OCI-LY3 (cell line): ENCODE data around the gene MRPL55.

Experiments
- H2AFZ ChIP-seq: fragments of 200-600, 300-600 bp; shearing (Covaris generic); 2 replicates; pipeline ENCODE4 v1.6.0; 2014; ENCODE audit warnings: antibody characterized with exemption, low read depth, low read length
- H3K27ac ChIP-seq: fragments of 200-600, 300-600 bp; sonication (generic); 2 replicates; pipeline ENCODE4 v1.5.1; 2014; ENCODE audit warnings: mild to moderate bottlenecking, low read length, moderate library complexity, mixed read lengths
- H3K27me3 ChIP-seq: fragments of 200-600, 300-600 bp; sonication (generic); 2 replicates; pipeline ENCODE4 v1.6.1; 2014; ENCODE audit warnings: low read depth, low read length, mixed read lengths
- H3K36me3 ChIP-seq: fragments of 200-600, 300-600 bp; sonication (generic); replicated peaks from 2 replicates; pipeline ENCODE3; 2014; ENCODE audit warnings: low read depth, low read length, mixed read lengths
- H3K4me1 ChIP-seq: fragments of 300-600, 200-600 bp; sonication (generic); 2 replicates; pipeline ENCODE4 v1.6.1; 2014; ENCODE audit warnings: low read length, mixed read lengths
- H3K4me2 ChIP-seq: fragments of 200-600, 300-600 bp; sonication (generic); 2 replicates; pipeline ENCODE4 v1.6.1; 2014; ENCODE audit warnings: low read length, mixed read lengths
- H3K4me3 ChIP-seq: fragments of 300-600, 200-600 bp; sonication (generic); 2 replicates; pipeline ENCODE4 v1.5.1; 2014; ENCODE audit warnings: antibody characterized with exemption, mild to moderate bottlenecking, low read length, moderate library complexity
- H3K79me2 ChIP-seq: fragments of 300-600, 200-600 bp; shearing (Covaris generic); 2 replicates; pipeline ENCODE4 v1.6.1; 2014; ENCODE audit warnings: mild to moderate bottlenecking, low read length, mixed read lengths
- H3K9ac ChIP-seq: fragments of 300-600, 200-600 bp; shearing (Covaris generic); 2 replicates; pipeline ENCODE4 v1.6.0; 2014; ENCODE audit warnings: mild to moderate bottlenecking, low read length, moderate library complexity
- H3K9me3 ChIP-seq: fragments of 200-600, 300-600 bp; shearing (Covaris generic); 2 replicates; pipeline ENCODE4 v1.6.1; 2014; ENCODE audit warnings: low read length, mixed read lengths; ENCODE audit not compliant: insufficient read depth
- H4K20me1 ChIP-seq: fragments of 200-600, 300-600 bp; sonication (generic); 2 replicates; pipeline ENCODE4 v1.6.1; 2016; ENCODE audit warnings: low read length, mixed read lengths; ENCODE audit not compliant: insufficient read depth
- EZH2phosphoT487 ChIP-seq: fragments of 200-600 bp; shearing (Covaris generic); IDR thresholded peaks from 2 replicates; pipeline ENCODE4 v1.6.1; 2018; ENCODE audit warnings: antibody characterized with exemption, mixed run types, low read depth
- TF ChIP-seq, protein P1 (sequence below): fragments of 200-600, 300-600 bp; sonication (generic); IDR thresholded peaks from 2 replicates; pipeline ENCODE4 v1.5.1; 2014; ENCODE audit warnings: antibody characterized with exemption, low read length, low read depth

The MRPL55 gene

DNA sequence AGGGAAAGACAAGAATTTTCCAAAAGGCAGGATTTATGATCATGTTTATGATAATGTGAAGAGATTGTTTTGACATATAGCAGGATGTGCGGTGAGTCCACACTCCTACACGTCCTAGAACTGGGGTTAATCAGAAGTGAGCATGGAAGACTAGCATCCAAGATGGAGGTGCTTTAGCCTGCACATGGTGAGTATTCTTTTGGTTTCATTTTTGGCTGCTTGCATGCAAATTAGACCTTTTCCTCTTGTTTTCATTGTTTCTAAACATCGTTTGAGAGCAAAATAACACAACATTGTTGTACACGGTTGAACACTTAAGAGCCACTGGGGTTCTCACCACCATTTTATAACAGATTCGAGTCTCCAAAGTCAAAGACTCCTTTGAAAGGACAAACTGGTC is 16.1 kb upstream of the MRPL55 start:
- Histone ChIP-seq H2AFZ (no peak overlapping the region), H3K36me3 (no peaks in the 10 kb centered on the region), H3K79me2 (no peaks in the 10 kb centered on the region), H3K4me3 (no peak overlapping the region), H4K20me1 (no peaks in the 10 kb centered on the region), H3K4me2 (no peak overlapping the region), H3K9ac (no peak overlapping the region), H3K9me3 (no peaks in the 10 kb centered on the region), H3K27me3 (no peaks in the 10 kb centered on the region; the same call in 1 of the 2 replicates), H3K27ac (no peak overlapping the region), H3K4me1 (peaks cover 5% of the 10 kb centered on the region; the same call in 1 of the 2 replicates)
- TF ChIP-seq EZH2phosphoT487 = no peak
- TF ChIP-seq, protein P1, sequence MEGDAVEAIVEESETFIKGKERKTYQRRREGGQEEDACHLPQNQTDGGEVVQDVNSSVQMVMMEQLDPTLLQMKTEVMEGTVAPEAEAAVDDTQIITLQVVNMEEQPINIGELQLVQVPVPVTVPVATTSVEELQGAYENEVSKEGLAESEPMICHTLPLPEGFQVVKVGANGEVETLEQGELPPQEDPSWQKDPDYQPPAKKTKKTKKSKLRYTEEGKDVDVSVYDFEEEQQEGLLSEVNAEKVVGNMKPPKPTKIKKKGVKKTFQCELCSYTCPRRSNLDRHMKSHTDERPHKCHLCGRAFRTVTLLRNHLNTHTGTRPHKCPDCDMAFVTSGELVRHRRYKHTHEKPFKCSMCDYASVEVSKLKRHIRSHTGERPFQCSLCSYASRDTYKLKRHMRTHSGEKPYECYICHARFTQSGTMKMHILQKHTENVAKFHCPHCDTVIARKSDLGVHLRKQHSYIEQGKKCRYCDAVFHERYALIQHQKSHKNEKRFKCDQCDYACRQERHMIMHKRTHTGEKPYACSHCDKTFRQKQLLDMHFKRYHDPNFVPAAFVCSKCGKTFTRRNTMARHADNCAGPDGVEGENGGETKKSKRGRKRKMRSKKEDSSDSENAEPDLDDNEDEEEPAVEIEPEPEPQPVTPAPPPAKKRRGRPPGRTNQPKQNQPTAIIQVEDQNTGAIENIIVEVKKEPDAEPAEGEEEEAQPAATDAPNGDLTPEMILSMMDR = no peak

DNA sequence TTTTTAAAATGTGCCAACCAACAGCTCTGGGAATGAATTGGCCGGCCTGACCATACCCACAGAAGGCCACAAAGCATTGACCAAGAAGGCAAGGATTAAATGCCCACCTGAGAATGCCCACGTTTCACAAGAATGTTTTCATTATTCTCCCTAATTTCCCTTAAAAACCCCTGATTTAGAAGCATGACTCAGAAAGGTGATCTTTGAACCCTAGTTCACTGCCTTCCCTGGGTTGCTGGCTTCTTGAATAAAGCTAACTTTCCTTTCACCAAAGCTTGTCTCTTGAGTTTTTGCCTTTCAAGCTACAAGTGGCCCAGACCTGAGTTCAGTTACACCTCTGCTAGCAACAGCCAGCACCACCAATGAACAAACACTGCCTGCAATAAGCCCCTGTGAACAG is 14.4 kb upstream of the MRPL55 start:
- no peak for TF ChIP-seq EZH2phosphoT487
- TF ChIP-seq, protein P1 = no peak
- Histone ChIP-seq H3K79me2 (no peaks in the 10 kb centered on the region), H3K27ac (no peak overlapping the region), H3K9me3 (0 out of 2 replicates have a peak, but pooled peaks cover 1% of the 10 kb centered on the region), H3K9ac (no peak overlapping the region), H3K4me3 (no peak overlapping the region), H3K4me2 (no peak overlapping the region), H3K27me3 (no peaks in the 10 kb centered on the region; the same call in 1 of the 2 replicates), H3K4me1 (peaks cover 5% of the 10 kb centered on the region; the same call in 1 of the 2 replicates), H3K36me3 (no peaks in the 10 kb centered on the region), H4K20me1 (no peaks in the 10 kb centered on the region), H2AFZ (no peak overlapping the region)

DNA sequence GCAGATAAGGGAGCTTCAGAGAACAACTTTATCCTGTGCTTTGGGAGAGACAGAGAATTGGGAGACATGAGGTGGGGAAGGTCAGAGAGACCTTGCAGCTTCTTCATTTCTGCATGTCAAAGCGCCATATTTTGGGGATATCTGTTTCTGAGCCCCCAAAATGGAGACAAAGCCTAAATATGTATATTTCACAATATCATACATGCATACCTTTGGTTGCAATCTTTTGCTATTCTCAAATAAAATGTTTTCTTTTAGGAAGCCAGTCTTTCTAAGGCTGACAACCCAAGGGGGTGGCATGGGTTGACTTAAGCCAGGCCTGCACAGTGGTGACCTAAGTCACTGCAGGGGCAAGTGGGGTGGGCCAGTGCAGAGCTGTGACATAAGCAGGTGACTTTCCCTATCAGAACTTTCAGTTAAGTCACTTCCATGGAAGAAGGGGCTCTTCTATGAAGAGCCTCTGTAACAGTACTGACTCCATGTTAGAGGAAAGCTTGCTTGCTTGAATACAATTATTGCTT is 13.9 kb upstream of the MRPL55 start:
- H3K27ac ChIP-seq = no peak overlapping the region
- peaks cover 5% of the 10 kb centered on the region; the same call in 1 of the 2 replicates for H3K4me1 ChIP-seq
- no peaks in the 10 kb centered on the region for H3K36me3 ChIP-seq
- H2AFZ ChIP-seq = no peak overlapping the region
- no peaks in the 10 kb centered on the region; the same call in 1 of the 2 replicates for H3K27me3 ChIP-seq
- no peak overlapping the region for H3K4me3 ChIP-seq
- no peak for TF ChIP-seq EZH2phosphoT487
- TF ChIP-seq, protein P1 = no peak
- H3K4me2 ChIP-seq = no peak overlapping the region
- no peaks in the 10 kb centered on the region for H3K79me2 ChIP-seq
- no peaks in the 10 kb centered on the region for H4K20me1 ChIP-seq
- no peak overlapping the region for H3K9ac ChIP-seq
- H3K9me3 ChIP-seq = peaks cover 6% of the 10 kb centered on the region; the same call in 1 of the 2 replicates

DNA sequence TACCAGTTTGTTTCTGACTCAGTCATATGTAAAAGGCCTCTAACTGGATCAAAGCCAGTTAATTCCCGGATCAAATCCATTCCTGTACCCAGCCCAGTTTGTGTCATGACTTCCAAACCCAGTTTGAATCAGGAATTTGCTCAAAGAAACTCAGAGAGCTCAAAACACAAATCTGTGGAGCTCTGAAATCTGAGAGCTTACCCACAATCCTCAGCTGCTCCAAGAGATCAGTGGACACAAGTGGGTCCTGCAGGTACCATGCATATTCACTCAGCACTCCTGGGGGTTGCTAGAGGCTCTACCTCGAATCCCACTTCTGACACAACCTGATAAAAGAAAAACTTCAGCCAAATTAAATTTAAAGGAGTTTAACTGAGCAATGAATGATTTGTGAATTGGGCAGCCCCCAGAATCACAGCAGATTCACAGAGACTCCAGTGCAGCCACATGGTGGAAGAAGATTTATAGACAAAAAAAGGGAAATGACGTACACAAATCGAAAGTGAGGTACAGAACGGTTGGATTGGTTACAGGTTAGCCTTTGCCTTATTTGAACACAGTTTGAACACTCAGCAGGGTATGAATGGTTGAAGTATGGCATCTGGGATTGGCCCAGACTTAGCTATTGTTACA is 11.9 kb upstream of the MRPL55 start:
- Histone ChIP-seq H3K27me3 (no peaks in the 10 kb centered on the region; the same call in 1 of the 2 replicates), H3K4me3 (no peak overlapping the region), H4K20me1 (no peaks in the 10 kb centered on the region), H3K36me3 (no peaks in the 10 kb centered on the region), H3K4me1 (peaks cover 5% of the 10 kb centered on the region; the same call in 1 of the 2 replicates), H3K9me3 (peaks cover 14% of the 10 kb centered on the region; the same call in 1 of the 2 replicates), H3K27ac (no peak overlapping the region), H3K79me2 (no peaks in the 10 kb centered on the region), H3K9ac (no peak overlapping the region), H3K4me2 (no peak overlapping the region), H2AFZ (no peak overlapping the region)
- no peak for TF ChIP-seq EZH2phosphoT487
- TF ChIP-seq, protein P1 = no peak
